ENCODE results near the gene FRAS1.
A peak's percentile ranks its signal among the peaks of the same experiment; 100 is the strongest.
"Not testable (repeated sequence)": the region's sequence is repeated elsewhere in the genome, so short reads cannot be mapped to it uniquely, and the experiment has no call there.

Gene FRAS1

DNA sequence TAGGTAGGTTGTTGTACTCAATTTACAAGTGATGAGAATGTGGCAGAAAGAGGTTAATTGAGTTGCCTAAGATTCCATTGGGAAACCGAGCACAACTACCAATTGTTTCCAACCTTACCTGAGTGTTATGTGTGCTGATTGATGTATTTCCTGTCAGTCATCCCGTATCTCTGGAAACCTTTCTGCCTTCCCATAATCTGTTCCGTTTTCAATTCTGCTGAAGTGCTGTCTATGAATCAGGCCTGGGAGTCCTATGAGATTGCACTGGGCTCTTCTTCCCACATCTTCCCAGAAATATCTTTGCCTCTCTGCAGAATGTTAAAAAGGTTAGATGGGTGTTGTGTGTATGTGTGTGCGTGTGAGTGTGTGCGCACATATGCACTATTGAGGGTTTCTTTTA is 264.9 kb downstream of the FRAS1 start:
- peak overlapping the region; percentile 29 for H3K27ac Mint-ChIP-seq
- DNase-seq: no peak
- H3K4me3 Mint-ChIP-seq: no peak overlapping the region
- peaks cover 20% of the 10 kb centered on the region for H3K36me3 Mint-ChIP-seq (ENCODE audit: low read depth)
- no peaks in the 10 kb centered on the region for H3K27me3 Mint-ChIP-seq (ENCODE audit: low read depth, poor library complexity)
- no peaks in the 10 kb centered on the region for H3K9me3 Mint-ChIP-seq
- TF ChIP-seq, protein P1, sequence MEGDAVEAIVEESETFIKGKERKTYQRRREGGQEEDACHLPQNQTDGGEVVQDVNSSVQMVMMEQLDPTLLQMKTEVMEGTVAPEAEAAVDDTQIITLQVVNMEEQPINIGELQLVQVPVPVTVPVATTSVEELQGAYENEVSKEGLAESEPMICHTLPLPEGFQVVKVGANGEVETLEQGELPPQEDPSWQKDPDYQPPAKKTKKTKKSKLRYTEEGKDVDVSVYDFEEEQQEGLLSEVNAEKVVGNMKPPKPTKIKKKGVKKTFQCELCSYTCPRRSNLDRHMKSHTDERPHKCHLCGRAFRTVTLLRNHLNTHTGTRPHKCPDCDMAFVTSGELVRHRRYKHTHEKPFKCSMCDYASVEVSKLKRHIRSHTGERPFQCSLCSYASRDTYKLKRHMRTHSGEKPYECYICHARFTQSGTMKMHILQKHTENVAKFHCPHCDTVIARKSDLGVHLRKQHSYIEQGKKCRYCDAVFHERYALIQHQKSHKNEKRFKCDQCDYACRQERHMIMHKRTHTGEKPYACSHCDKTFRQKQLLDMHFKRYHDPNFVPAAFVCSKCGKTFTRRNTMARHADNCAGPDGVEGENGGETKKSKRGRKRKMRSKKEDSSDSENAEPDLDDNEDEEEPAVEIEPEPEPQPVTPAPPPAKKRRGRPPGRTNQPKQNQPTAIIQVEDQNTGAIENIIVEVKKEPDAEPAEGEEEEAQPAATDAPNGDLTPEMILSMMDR (IDR thresholded peaks at IDR 0.05): no peak
- H3K4me1 Mint-ChIP-seq: no peaks in the 10 kb centered on the region

DNA sequence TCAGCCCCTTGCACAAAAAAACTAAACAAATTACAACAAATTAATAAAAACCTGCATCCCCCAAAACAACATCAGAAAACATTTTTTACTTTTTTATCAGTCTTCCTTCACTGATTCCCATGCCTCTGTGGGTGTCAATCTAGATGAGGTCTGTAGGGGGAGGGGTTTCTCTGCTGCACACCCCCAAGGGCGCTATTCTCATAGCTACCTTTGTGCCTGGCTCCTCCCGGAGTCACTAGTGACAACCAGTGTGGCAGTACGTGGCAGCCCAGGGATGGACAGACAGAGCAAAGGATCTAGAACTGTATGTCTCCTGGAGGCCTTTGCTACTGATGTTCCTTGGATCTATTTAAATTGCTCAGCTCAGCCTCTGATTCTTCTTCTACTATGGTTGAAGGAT is 266.3 kb downstream of the FRAS1 start:
- no peak for DNase-seq
- Mint-ChIP-seq H3K27ac (no peak overlapping the region), H3K27me3 (ENCODE audit: low read depth, poor library complexity) (no peaks in the 10 kb centered on the region), H3K9me3 (no peaks in the 10 kb centered on the region), H3K4me3 (no peak overlapping the region), H3K36me3 (ENCODE audit: low read depth) (peaks cover 13% of the 10 kb centered on the region), H3K4me1 (no peaks in the 10 kb centered on the region)
- TF ChIP-seq, protein P1 (IDR thresholded peaks at IDR 0.05): no peak

DNA sequence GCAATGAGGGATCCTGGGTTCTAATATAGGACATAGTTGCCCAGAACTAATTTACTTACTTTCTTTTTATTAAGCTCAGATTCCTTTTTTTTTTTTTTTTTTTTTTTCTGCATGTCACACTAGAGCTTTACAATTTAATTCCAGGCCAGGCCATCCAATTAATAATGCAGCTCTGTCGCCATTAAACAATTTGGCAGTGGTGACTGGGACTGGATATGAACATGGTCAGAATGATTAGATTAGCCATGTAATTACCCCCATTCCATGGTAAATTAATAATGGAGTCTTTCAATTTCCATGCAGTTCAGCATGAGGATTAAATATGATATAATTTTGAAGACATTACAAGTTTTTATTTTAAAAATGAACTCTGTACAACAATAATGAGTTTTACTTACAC is 267.5 kb downstream of the FRAS1 start:
- no peak overlapping the region for H3K27ac Mint-ChIP-seq
- H3K36me3 Mint-ChIP-seq (ENCODE audit: low read depth): peaks cover 16% of the 10 kb centered on the region
- no peak overlapping the region for H3K4me3 Mint-ChIP-seq
- DNase-seq: no peak
- H3K4me1 Mint-ChIP-seq: no peaks in the 10 kb centered on the region
- no peaks in the 10 kb centered on the region for H3K27me3 Mint-ChIP-seq (ENCODE audit: low read depth, poor library complexity)
- TF ChIP-seq, protein P1 (IDR thresholded peaks at IDR 0.05): no peak
- no peaks in the 10 kb centered on the region for H3K9me3 Mint-ChIP-seq

DNA sequence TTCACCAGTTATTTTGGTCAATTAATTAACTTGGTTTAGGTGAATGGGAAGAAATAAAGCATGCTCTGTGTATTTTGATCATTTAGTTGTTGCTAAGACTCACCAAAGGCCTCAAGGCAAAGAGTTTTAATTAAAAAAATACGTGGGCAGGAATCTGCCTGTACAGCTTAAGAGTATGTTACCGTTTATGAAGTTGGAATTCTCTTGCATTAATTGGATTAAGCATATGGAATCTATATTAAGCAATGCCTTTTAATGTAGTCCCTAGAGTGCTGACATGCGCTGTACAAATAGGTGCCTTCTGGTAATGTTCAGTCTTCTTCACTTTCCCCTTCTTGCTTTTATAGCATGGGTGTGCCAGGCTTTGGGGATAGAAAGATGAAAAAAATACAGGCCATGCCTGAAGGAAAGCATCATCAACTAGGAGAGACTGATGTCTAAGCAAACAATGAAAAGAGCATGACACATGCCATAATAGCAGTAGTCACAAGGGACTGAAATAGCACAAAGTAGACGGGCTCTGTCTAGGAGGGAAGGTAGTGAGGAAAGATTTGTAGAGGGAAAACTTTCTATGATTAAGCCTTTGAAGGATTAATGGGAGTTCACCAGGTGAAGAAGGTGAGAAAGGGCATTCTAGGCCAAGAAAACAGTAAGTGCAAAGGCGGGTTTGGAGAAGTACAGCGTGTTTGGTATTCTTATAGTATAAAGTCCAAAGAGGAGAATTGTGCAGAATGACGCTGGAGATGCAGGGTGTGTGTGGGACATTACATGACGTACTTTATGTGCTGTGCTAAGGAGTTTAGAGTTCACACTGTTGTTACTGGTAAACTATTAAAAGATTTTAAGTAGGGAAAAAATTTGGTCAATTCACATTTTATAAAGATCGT is 268.4 kb downstream of the FRAS1 start:
- H3K27me3 Mint-ChIP-seq (ENCODE audit: low read depth, poor library complexity): no peaks in the 10 kb centered on the region
- H3K4me1 Mint-ChIP-seq: no peaks in the 10 kb centered on the region
- TF ChIP-seq, protein P1 (IDR thresholded peaks at IDR 0.05): no peak
- no peak for DNase-seq
- no peaks in the 10 kb centered on the region for H3K9me3 Mint-ChIP-seq
- peaks cover 22% of the 10 kb centered on the region for H3K36me3 Mint-ChIP-seq (ENCODE audit: low read depth)
- H3K27ac Mint-ChIP-seq: peak overlapping the region; percentile 0
- no peak overlapping the region for H3K4me3 Mint-ChIP-seq

DNA sequence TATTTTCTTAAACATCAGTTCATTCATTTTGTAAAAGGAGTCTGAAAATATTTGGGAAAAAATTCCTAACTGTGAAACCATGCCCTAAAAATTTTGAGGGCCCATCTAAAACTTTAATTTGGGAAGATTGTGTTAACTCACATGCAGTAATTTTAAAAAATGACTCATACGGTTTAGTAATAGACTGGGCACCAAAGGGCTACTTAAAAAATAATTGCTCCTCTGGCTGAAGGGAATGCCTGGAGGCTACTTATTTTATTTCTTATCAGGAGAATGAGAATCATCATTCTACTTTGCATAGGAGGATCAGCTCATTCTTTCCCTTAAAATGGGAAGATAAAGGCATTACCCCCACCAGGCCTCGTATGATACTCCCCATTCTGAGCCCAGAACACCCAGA is 271.5 kb downstream of the FRAS1 start:
- peaks cover 21% of the 10 kb centered on the region for H3K4me1 Mint-ChIP-seq
- not testable (repeated sequence) for DNase-seq; H3K27me3 Mint-ChIP-seq (ENCODE audit: low read depth, poor library complexity); H3K27ac Mint-ChIP-seq; H3K4me3 Mint-ChIP-seq; H3K9me3 Mint-ChIP-seq
- peaks cover 28% of the 10 kb centered on the region for H3K36me3 Mint-ChIP-seq (ENCODE audit: low read depth)

DNA sequence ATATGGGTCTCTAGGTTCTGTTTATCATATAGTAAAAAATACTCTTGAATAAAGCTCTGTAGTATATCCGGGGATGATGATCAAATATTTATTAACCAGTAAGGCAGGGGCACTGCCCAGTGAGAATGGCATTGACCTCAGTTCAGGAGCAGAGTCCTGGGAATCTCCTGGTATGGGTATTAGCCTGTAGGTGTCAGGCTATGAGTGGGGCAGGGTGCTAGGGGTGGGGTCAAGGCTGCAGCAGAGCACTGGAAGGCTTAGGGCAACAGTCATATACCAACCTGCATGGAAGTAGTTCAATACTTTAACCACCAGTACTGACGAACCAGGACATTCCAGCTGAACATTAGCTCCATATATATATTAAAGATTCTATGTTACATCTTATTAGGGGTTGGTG is 274.1 kb downstream of the FRAS1 start:
- peaks cover 42% of the 10 kb centered on the region for H3K36me3 Mint-ChIP-seq (ENCODE audit: low read depth)
- no peak overlapping the region for H3K4me3 Mint-ChIP-seq
- TF ChIP-seq, protein P1 (IDR thresholded peaks at IDR 0.05): no peak
- H3K27me3 Mint-ChIP-seq (ENCODE audit: low read depth, poor library complexity): no peaks in the 10 kb centered on the region
- DNase-seq: no peak
- peak overlapping the region; percentile 72 for H3K27ac Mint-ChIP-seq
- no peaks in the 10 kb centered on the region for H3K9me3 Mint-ChIP-seq
- peaks cover 23% of the 10 kb centered on the region for H3K4me1 Mint-ChIP-seq
